K562 (cell line): ENCODE measurements around the gene NODAL. TPM values are rescaled to one million over a fixed set of nuclear protein-coding genes. Genes with fewer than 3 reads are reported as not detected.

Source experiments
- ATAC-seq: fragments of 200-7000 bp; cut with Tn5 transposase; 3 replicates; pipeline ENCODE4 v1.9.1; 2020; ENCODE audit warnings: moderate library complexity
- BruUV-seq: library from RNA; stranded (reverse); fragments of 400-500 nt; replicated peaks from 2 replicates; lab custom pipeline; 2021; lab: Mats Ljungman, UMichigan
- CTCF ChIA-PET: fragments of 300-600 bp; formaldehyde crosslinking; extraction: SDS; loops from one replicate; lab custom pipeline; 2021; ENCODE audit warnings: low intra/inter-chr PET ratio; lab: Yijun Ruan, JAX
- POLR2A ChIA-PET: fragments of 300-600, 350-650 bp; sonication (Branson Sonifier 250); formaldehyde crosslinking; extraction: SDS; loops from one replicate; lab custom pipeline; 2021; ENCODE audit warnings: antibody characterized with exemption, inconsistent platforms; lab: Yijun Ruan, JAX
- DNase-seq, 4 experiments: peaks; one replicate each; pipeline versions ENCODE4 v3.0.0 to v3.0.0-alpha.2; 2011 to 2018; ENCODE audit warnings: low spot score in 3 of 4, mixed read lengths in 3 of 4; ENCODE audit errors: extremely low read depth in 1 of 4
- FAIRE-seq: peaks from 2 replicates; lab custom pipeline; 2011; peaks lifted over from hg19 to GRCh38; lab: Jason Lieb, UNC
- H2AFZ ChIP-seq: 2 replicates; pipeline ENCODE4 v1.6.0; 2011; ENCODE audit warnings: low read depth, low read length, control low read depth, inconsistent platforms
- H3K27ac ChIP-seq: fragments of 200-600 bp; 3 replicates; pipeline ENCODE4 v1.8.0; 2011; ENCODE audit warnings: low read depth, mild to moderate bottlenecking, control low read depth, inconsistent platforms, low read length, moderate library complexity, mixed read lengths; ENCODE audit errors: extremely low read depth
- H3K27me3 ChIP-seq, 2 experiments: fragments of 300-600 bp in 1 of 2; 2 replicates in 1 of 2; 3 replicates in 1 of 2; pipeline versions ENCODE4 v1.6.0 to v1.8.0; 2011; ENCODE audit warnings: inconsistent platforms in 2 of 2, low read length in 2 of 2, mild to moderate bottlenecking in 1 of 2, mixed read lengths in 1 of 2, moderate library complexity in 1 of 2; ENCODE audit not compliant: control insufficient read depth in 2 of 2, insufficient read depth in 2 of 2
- H3K36me3 ChIP-seq: fragments of 300-600 bp; 3 replicates; pipeline ENCODE4 v1.8.0; 2011; ENCODE audit warnings: mild to moderate bottlenecking, low read length, inconsistent platforms; ENCODE audit not compliant: control insufficient read depth, insufficient read depth
- H3K4me1 ChIP-seq, 2 experiments: fragments of 200-600 bp in 1 of 2; replicated peaks in 1 of 2; 2 replicates in 1 of 2; 3 replicates in 1 of 2; pipeline versions ENCODE4 v1.5.1 to v1.8.0; 2011; ENCODE audit warnings: inconsistent platforms in 2 of 2, low read length in 2 of 2, mild to moderate bottlenecking in 1 of 2, mixed read lengths in 1 of 2, moderate library complexity in 1 of 2; ENCODE audit not compliant: control insufficient read depth in 2 of 2, insufficient read depth in 2 of 2
- H3K4me2 ChIP-seq: 2 replicates; pipeline ENCODE4 v1.6.1; 2011; ENCODE audit warnings: low read length, control low read depth, inconsistent platforms, mixed read lengths; ENCODE audit not compliant: insufficient read depth
- H3K4me3 ChIP-seq: fragments of 200-600 bp; sonication (generic), shearing (Covaris generic); 2 replicates; pipeline ENCODE4 v1.5.1; 2016; ENCODE audit warnings: control low read depth, inconsistent platforms
- H3K79me2 ChIP-seq: fragments of 200-600 bp; 3 replicates; pipeline ENCODE4 v1.8.0; 2011; ENCODE audit warnings: low read length, inconsistent platforms; ENCODE audit not compliant: control insufficient read depth, insufficient read depth
- H3K9ac ChIP-seq, 2 experiments: 2 replicates each; pipeline versions ENCODE4 v1.6.0 to v1.6.1; 2011; ENCODE audit warnings: low read depth in 2 of 2, low read length in 2 of 2, control low read depth in 1 of 2, inconsistent platforms in 1 of 2, mild to moderate bottlenecking in 1 of 2, mixed read lengths in 1 of 2; ENCODE audit not compliant: insufficient read depth in 1 of 2
- H3K9me1 ChIP-seq: one replicate; pipeline ENCODE4 v1.6.0; 2011; ENCODE audit warnings: inconsistent platforms, mild to moderate bottlenecking, low read length, moderate library complexity; ENCODE audit not compliant: control insufficient read depth, insufficient read depth
- H3K9me3 ChIP-seq: replicated peaks from 2 replicates; pipeline ENCODE4 v1.5.1; 2011; ENCODE audit warnings: low read depth, low read length, inconsistent platforms; ENCODE audit not compliant: control insufficient read depth, insufficient read depth
- H4K20me1 ChIP-seq: replicated peaks from 2 replicates; pipeline ENCODE4 v1.6.1; 2011; ENCODE audit warnings: low read length, inconsistent platforms, mixed read lengths; ENCODE audit not compliant: control insufficient read depth, insufficient read depth
- ASH1L ChIP-seq: fragments of 450-650 bp; IDR thresholded peaks from 2 replicates; pipeline ENCODE4 v1.6.1; 2018; ENCODE audit warnings: borderline replicate concordance, mild to moderate bottlenecking, low read depth; ENCODE audit not compliant: partially characterized antibody
- CC2D1A ChIP-seq: fragments of 450-650 bp; IDR thresholded peaks from 2 replicates; pipeline ENCODE4 v1.6.1; 2017; ENCODE audit warnings: mild to moderate bottlenecking
- CREM ChIP-seq: IDR thresholded peaks from 2 replicates; pipeline ENCODE4 v1.6.1; 2014; ENCODE audit warnings: antibody characterized with exemption, low read depth
- MEF2D ChIP-seq: conservative IDR thresholded peaks from 2 replicates; pipeline ENCODE4 v1.6.1; 2016; ENCODE audit warnings: low read depth, missing genetic modification characterization, missing compliant biosample characterization
- NFIX ChIP-seq: fragments of 250-450 bp; sonication (Bioruptor Pico); IDR thresholded peaks from 2 replicates; pipeline ENCODE4 v1.4.0; 2020; ENCODE audit warnings: low read depth, mild to moderate bottlenecking, moderate library complexity
- SRSF1 ChIP-seq: fragments of 200-400 bp; formaldehyde crosslinking; IDR thresholded peaks from 2 replicates; pipeline ENCODE4 v1.6.1; 2017; ENCODE audit warnings: mild to moderate bottlenecking, low read depth, low read length, moderate library complexity
- THRAP3 ChIP-seq: fragments of 450-650 bp; IDR thresholded peaks from 2 replicates; pipeline ENCODE4 v1.6.1; 2016; ENCODE audit warnings: mild to moderate bottlenecking, inconsistent platforms, borderline replicate concordance
- ZKSCAN1 ChIP-seq: fragments of 150-350 bp; IDR thresholded peaks from 2 replicates; pipeline ENCODE4 v1.6.1; 2016; ENCODE audit warnings: low read depth, low read length
- ZNF507 ChIP-seq: conservative IDR thresholded peaks from 2 replicates; pipeline ENCODE4 v1.6.1; 2017; ENCODE audit warnings: missing genetic modification characterization, missing compliant biosample characterization
- WGBS: fragments of 100-300 bp; shearing (Covaris generic); methylation state at CpG from one replicate; pipeline ENCODE4 v1.1.6; 2016; ENCODE audit warnings: low coverage, mixed read lengths; ENCODE audit not compliant: insufficient coverage; ENCODE audit errors: missing lambda C conversion rate; 5-methylcytosine and 5-hydroxymethylcytosine counted together
- in situ Hi-C: fragments of 300-500 bp; cut with MboI; formaldehyde crosslinking; loops from 4 replicates; pipeline ENCODE4 v1.15.0; 2018; ENCODE audit warnings: inconsistent platforms, mixed read lengths
- intact Hi-C: fragments of 100-400 bp; cut with micrococcal nuclease; formaldehyde crosslinking; loops from 2 replicates; pipeline ENCODE4 v1.14.2; 2022
- polyA plus RNA-seq, 8 experiments: library from polyadenylated mRNA; depleted of rRNA in 4 of 8; stranded (reverse) in 5 of 8; unstranded in 3 of 8; fragments of >200 nt; fragmentation: Nextera tagmentation in 2 of 8; fragmentation: Illumina TruSeq in 1 of 8; extraction: Ambion mirVana in 2 of 8; extraction: Trizol in 1 of 8; gene quantifications; 2 replicates each; pipeline versions ENCODE4 v1.2.1 to v1.2.3, GENCODE V29; 2011 to 2014; ENCODE audit warnings: inconsistent platforms in 1 of 8, missing spikeins in 1 of 8
- total RNA-seq, 7 experiments: library from RNA; depleted of rRNA in 6 of 7; stranded (reverse); fragments of >200 nt in 6 of 7; fragmentation: Illumina TruSeq in 2 of 7; extraction: Trizol in 2 of 7; gene quantifications; 2 replicates each; pipeline versions ENCODE4 v1.2.1 to v1.2.3, GENCODE V29; 2011 to 2021; ENCODE audit warnings: low replicate concordance in 1 of 7
- TF ChIP-seq, protein P1 (sequence below): fragments of 250-450 bp; sonication (Bioruptor Pico); IDR thresholded peaks from 2 replicates; pipeline ENCODE4 v1.5.0; 2021; ENCODE audit warnings: mild to moderate bottlenecking, borderline replicate concordance
- TF ChIP-seq, protein P2 (sequence below): fragments of 450-650 bp; IDR thresholded peaks from 2 replicates; pipeline ENCODE4 v1.6.1; 2016; ENCODE audit warnings: missing biosample characterization, missing genetic modification characterization
- TF ChIP-seq, protein P3 (sequence below): fragments of 450-650 bp; formaldehyde crosslinking; IDR thresholded peaks from 2 replicates; pipeline ENCODE4 v1.4.0; 2020; ENCODE audit warnings: mild to moderate bottlenecking, moderate library complexity

NODAL gene
- total and polyA plus RNA-seq, 9 of the 15 experiments (the other 6 are each of a cell fraction or from before 2014, with no cell fraction given): not detected

DNA sequence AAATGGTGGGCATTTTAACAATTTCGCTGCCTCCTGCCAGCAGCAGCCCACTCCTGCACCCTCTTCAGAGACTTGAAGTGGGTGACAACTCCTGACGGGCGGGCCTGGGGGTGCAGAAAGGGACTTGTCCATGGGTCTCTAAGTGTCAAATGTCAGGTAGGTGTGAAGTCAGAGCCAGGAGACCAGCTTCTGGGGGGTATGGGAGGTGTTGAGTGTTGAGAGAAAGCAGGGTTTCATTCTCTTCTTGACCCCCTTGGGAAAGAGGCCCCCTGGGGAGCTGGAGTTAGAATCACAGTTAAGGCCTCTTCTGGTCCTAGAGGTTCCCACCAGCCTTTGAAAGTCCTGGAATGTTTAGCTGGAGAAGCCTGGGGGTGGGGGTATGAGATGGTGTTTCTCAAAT lies 25.5 kb upstream of the NODAL start (continued):
- no peak for TF ChIP-seq MEF2D

DNA sequence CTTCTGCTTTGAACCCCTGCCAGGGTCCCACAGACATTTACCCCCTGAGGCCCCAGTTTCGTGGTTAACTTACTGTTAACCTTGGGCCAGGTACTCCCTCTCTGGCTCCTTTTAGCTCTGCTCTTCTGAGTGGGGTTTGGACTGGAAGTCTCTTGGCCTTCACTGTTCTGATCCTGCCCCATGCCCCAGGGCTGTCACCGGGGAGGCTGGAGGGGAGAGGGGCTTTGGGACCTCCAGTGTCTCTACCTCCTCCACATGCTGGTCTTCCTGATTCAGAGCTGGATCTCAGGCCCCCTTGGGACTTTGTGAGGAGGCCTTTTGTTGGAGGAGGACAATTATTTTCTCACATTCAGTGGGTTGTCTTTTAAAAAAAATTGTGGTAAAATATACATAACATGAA lies 24.4 kb upstream of the NODAL start:
- no peak for TF ChIP-seq CREM
- no peak for TF ChIP-seq ZKSCAN1
- TF ChIP-seq CC2D1A: no peak
- TF ChIP-seq ASH1L: no peak
- TF ChIP-seq, protein P1, sequence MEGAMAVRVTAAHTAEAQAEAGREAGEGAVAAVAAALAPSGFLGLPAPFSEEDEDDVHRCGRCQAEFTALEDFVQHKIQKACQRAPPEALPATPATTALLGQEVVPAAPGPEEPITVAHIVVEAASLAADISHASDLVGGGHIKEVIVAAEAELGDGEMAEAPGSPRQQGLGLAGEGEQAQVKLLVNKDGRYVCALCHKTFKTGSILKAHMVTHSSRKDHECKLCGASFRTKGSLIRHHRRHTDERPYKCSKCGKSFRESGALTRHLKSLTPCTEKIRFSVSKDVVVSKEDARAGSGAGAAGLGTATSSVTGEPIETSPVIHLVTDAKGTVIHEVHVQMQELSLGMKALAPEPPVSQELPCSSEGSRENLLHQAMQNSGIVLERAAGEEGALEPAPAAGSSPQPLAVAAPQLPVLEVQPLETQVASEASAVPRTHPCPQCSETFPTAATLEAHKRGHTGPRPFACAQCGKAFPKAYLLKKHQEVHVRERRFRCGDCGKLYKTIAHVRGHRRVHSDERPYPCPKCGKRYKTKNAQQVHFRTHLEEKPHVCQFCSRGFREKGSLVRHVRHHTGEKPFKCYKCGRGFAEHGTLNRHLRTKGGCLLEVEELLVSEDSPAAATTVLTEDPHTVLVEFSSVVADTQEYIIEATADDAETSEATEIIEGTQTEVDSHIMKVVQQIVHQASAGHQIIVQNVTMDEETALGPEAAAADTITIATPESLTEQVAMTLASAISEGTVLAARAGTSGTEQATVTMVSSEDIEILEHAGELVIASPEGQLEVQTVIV (CRISPR knock-in tag): no peak
- TF ChIP-seq ZNF507: no peak
- no peak for TF ChIP-seq NFIX
- no peak for TF ChIP-seq SRSF1
- TF ChIP-seq, protein P2, sequence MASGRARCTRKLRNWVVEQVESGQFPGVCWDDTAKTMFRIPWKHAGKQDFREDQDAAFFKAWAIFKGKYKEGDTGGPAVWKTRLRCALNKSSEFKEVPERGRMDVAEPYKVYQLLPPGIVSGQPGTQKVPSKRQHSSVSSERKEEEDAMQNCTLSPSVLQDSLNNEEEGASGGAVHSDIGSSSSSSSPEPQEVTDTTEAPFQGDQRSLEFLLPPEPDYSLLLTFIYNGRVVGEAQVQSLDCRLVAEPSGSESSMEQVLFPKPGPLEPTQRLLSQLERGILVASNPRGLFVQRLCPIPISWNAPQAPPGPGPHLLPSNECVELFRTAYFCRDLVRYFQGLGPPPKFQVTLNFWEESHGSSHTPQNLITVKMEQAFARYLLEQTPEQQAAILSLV (tag): no peak
- TF ChIP-seq THRAP3: no peak
- TF ChIP-seq, protein P3, sequence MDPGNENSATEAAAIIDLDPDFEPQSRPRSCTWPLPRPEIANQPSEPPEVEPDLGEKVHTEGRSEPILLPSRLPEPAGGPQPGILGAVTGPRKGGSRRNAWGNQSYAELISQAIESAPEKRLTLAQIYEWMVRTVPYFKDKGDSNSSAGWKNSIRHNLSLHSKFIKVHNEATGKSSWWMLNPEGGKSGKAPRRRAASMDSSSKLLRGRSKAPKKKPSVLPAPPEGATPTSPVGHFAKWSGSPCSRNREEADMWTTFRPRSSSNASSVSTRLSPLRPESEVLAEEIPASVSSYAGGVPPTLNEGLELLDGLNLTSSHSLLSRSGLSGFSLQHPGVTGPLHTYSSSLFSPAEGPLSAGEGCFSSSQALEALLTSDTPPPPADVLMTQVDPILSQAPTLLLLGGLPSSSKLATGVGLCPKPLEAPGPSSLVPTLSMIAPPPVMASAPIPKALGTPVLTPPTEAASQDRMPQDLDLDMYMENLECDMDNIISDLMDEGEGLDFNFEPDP (CRISPR knock-in tag): no peak
- intact Hi-C loops: no loop called here
- Histone ChIP-seq H3K4me1 (peaks cover 0 to 4% of the 10 kb centered on the region in 2 experiments; a peak in 1 of 5 replicates), H3K9ac (no peak overlapping the region), H3K27me3 (peaks cover 44 to 65% of the 10 kb centered on the region in 2 experiments), H3K36me3 (no peaks in the 10 kb centered on the region; the same call in 2 of the 3 replicates), H3K4me3 (no peak overlapping the region), H3K27ac (no peak overlapping the region), H3K4me2 (no peak overlapping the region), H4K20me1 (0 out of 2 replicates have a peak, but pooled peaks cover 7% of the 10 kb centered on the region), H3K9me1 (no peaks in the 10 kb centered on the region), H2AFZ (no peak overlapping the region), H3K9me3 (no peaks in the 10 kb centered on the region), H3K79me2 (no peaks in the 10 kb centered on the region)
- in situ Hi-C loops: loop anchor here (10.0 kb wide), 1 partner anchor 419 kb away; the partner anchor contains the start of gene PCBD1
- POLR2A ChIA-PET: interaction anchor here (0.6 to 2.2 kb wide), 3 partner anchors 11 to 250 kb away, joined by 3 to 5 read pairs (median 4); no protein-coding TSS in a partner anchor
- ATAC-seq: no peak
- no peak for FAIRE-seq
- no peak for DNase-seq
- CTCF ChIA-PET: no interaction called here
- BruUV-seq: no TSS peak
- 3% methylated on average over 2 of the region's 2 CpGs for WGBS
